Fibroblast of skin of left biceps (primary cell): ENCODE results near the gene RINL.

Experiments used
- DNase-seq, 2 experiments: peaks; one replicate each; pipeline ENCODE4 v3.0.0-alpha.2; 2013; ENCODE audit warnings: low read depth in 2 of 2

RINL gene

GRCh38 chr19:38877781-38878574 lies at the start of gene RINL:
Gene RINL, minus strand, starts transcription at chr19:38878275. Its CDS starts 1,533 bp downstream, at chr19:38876742.
- no peak for DNase-seq

- no peak for DNase-seq
These were observed 46.3 kb upstream of the RINL start for GRCh38 chr19:38924388-38924787.

GRCh38 chr19:38922482-38922881 lies 44.4 kb upstream of the RINL start:
- DNase-seq: no peak

GRCh38 chr19:38921420-38922274 lies 43.6 kb upstream of the RINL start:
- DNase-seq: no peak

GRCh38 chr19:38920602-38921419 lies 42.7 kb upstream of the RINL start:
- no peak for DNase-seq

- no peak for DNase-seq
These were observed 41.9 kb upstream of the RINL start for GRCh38 chr19:38919837-38920601.

GRCh38 chr19:38918526-38918925 lies 40.5 kb upstream of the RINL start:
- DNase-seq: no peak

- no peak for DNase-seq
These were observed 39.9 kb upstream of the RINL start for GRCh38 chr19:38917921-38918491.

GRCh38 chr19:38917516-38917915 lies 39.4 kb upstream of the RINL start:
- DNase-seq: no peak

GRCh38 chr19:38915329-38916321 lies 37.5 kb upstream of the RINL start:
- DNase-seq: no peak

GRCh38 chr19:38913958-38914357 lies 35.9 kb upstream of the RINL start:
- DNase-seq: no peak

GRCh38 chr19:38912600-38913514 lies 34.8 kb upstream of the RINL start:
- DNase-seq: no peak

- no peak for DNase-seq
These were observed 33.4 kb upstream of the RINL start for GRCh38 chr19:38911388-38912001.

- no peak for DNase-seq
These were observed 32.4 kb upstream of the RINL start for GRCh38 chr19:38910488-38910887.

GRCh38 chr19:38908911-38909310 lies 30.8 kb upstream of the RINL start:
- no peak for DNase-seq

GRCh38 chr19:38907670-38908069 lies 29.6 kb upstream of the RINL start:
- no peak for DNase-seq

- no peak for DNase-seq
These were observed 29.2 kb upstream of the RINL start for GRCh38 chr19:38907227-38907626.

GRCh38 chr19:38905620-38906019 lies 27.5 kb upstream of the RINL start:
- no peak for DNase-seq
